PFSK-1 (cell line): Measurements from ENCODE around the gene PDCD2L.

Source experiments
- FOXP2 ChIP-seq: optimal IDR thresholded peaks from 2 replicates; pipeline ENCODE3; 2011; ENCODE audit warnings: borderline replicate concordance, control low read depth, inconsistent platforms; ENCODE audit not compliant: insufficient read depth; ENCODE audit errors: extremely low read length, extremely low read depth
- POLR2AphosphoS5 ChIP-seq: IDR thresholded peaks from 2 replicates; pipeline ENCODE4 v1.6.1; 2012; ENCODE audit warnings: low read depth, mild to moderate bottlenecking, control low read depth, low read length, moderate library complexity
- SIN3A ChIP-seq: IDR thresholded peaks from 2 replicates; pipeline ENCODE4 v1.6.1; 2012; ENCODE audit warnings: mild to moderate bottlenecking, low read length, moderate library complexity, borderline replicate concordance; ENCODE audit not compliant: insufficient read depth
- TAF1 ChIP-seq: IDR thresholded peaks from 2 replicates; pipeline ENCODE4 v1.6.1; 2012; ENCODE audit warnings: low read length, control low read depth, borderline replicate concordance; ENCODE audit not compliant: insufficient read depth
- TF ChIP-seq, protein P1 (sequence below), 2 experiments: IDR thresholded peaks; 2 replicates each; pipeline versions ENCODE4 v1.6.1 to v1.8.0; 2011 to 2012; ENCODE audit warnings: low read depth in 2 of 2, low read length in 2 of 2, control low read depth in 1 of 2, inconsistent platforms in 1 of 2, mild to moderate bottlenecking in 1 of 2, moderate library complexity in 1 of 2; ENCODE audit not compliant: insufficient read depth in 1 of 2

The PDCD2L gene

GRCh38 chr19:34461375-34462100 is 57.3 kb downstream of the PDCD2L start:
- TF ChIP-seq FOXP2 (no peak), SIN3A (no peak), POLR2AphosphoS5 (no peak), TAF1 (no peak)
- TF ChIP-seq, protein P1, sequence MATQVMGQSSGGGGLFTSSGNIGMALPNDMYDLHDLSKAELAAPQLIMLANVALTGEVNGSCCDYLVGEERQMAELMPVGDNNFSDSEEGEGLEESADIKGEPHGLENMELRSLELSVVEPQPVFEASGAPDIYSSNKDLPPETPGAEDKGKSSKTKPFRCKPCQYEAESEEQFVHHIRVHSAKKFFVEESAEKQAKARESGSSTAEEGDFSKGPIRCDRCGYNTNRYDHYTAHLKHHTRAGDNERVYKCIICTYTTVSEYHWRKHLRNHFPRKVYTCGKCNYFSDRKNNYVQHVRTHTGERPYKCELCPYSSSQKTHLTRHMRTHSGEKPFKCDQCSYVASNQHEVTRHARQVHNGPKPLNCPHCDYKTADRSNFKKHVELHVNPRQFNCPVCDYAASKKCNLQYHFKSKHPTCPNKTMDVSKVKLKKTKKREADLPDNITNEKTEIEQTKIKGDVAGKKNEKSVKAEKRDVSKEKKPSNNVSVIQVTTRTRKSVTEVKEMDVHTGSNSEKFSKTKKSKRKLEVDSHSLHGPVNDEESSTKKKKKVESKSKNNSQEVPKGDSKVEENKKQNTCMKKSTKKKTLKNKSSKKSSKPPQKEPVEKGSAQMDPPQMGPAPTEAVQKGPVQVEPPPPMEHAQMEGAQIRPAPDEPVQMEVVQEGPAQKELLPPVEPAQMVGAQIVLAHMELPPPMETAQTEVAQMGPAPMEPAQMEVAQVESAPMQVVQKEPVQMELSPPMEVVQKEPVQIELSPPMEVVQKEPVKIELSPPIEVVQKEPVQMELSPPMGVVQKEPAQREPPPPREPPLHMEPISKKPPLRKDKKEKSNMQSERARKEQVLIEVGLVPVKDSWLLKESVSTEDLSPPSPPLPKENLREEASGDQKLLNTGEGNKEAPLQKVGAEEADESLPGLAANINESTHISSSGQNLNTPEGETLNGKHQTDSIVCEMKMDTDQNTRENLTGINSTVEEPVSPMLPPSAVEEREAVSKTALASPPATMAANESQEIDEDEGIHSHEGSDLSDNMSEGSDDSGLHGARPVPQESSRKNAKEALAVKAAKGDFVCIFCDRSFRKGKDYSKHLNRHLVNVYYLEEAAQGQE (IDR thresholded peaks at IDR 0.05; ENCODE audit: insufficient read depth in 1 of 2, low read depth in 2 of 2, low read length in 2 of 2): no peak

DNA sequence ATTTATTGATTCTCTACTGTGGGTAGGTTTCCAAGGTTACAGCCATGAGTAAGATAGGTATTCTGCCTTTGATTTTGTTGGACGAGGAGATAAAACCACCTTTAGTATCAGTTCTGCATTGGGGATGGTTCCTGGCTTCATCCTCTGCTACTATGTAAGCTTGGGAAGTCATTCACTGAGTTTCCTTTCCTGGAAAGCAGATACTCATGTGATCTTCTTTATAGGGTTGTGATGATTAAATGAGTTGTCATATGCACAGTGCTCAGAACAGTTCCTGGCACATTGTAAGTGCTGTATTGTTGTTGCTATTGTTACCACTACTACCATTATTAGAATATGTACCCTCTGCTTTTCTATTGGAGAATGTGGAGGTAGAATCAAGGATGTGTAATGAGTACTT is 64.2 kb downstream of the PDCD2L start:
- TF ChIP-seq, protein P1 (IDR thresholded peaks at IDR 0.05; ENCODE audit: insufficient read depth in 1 of 2, low read depth in 2 of 2, low read length in 2 of 2): no peak

DNA sequence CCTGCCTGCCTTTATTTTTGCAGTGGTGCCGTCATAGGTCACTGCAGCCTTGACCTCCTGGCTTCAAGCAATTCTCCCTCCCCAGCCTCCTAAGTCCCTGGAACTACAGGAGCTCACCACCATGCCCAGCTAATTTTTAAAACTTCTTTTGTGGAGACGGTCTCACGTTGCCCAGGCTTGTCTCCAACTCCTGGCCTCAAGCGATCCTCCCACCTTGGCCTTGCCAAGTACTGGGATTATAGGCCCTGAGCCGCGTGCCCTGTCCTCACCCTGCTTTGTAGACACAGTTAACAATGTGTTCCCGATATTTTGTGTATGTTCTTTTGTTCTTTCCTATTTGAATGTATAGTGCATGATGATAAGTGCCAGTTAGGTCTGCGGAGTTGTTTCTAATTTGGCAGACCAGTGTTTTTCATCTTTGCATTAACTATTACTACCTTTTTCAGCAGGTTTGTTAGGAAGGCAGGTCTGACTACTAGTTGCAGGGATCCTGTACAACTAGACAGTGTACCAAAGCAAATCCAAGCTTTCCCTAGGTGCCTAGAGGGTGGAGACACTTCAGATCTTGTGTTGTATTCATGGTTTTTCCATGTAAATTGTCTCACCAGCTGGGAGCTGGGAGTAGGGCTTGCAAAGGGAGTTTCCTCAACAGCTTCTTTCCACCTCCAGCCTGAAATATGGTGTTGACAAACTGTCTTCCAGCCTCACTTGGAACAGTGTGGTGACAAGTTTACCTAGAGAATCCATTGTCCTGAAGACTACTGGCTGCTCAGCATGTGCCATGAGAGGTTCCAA is 67.9 kb downstream of the PDCD2L start:
- TF ChIP-seq FOXP2 (no peak), SIN3A (no peak), POLR2AphosphoS5 (no peak), TAF1 (no peak)
- TF ChIP-seq, protein P1 (IDR thresholded peaks at IDR 0.05; ENCODE audit: insufficient read depth in 1 of 2, low read depth in 2 of 2, low read length in 2 of 2): no peak

- TF ChIP-seq, protein P1 (IDR thresholded peaks at IDR 0.05; ENCODE audit: insufficient read depth in 1 of 2, low read depth in 2 of 2, low read length in 2 of 2): no peak
Measured at GRCh38 chr19:34474233-34474989, 70.2 kb downstream of the PDCD2L start.
